Right lung (tissue), 5 donors: ENCODE measurements around the gene CHPT1. TPM values are rescaled to one million over a fixed set of nuclear protein-coding genes. Genes with fewer than 3 reads are reported as not detected.
"Not testable (repeated sequence)": the region's sequence is repeated elsewhere in the genome, so short reads cannot be mapped to it uniquely, and the experiment has no call there.

Experiments used
- DNase-seq, 2 donors: peaks; one replicate each; pipeline ENCODE4 v3.0.0-alpha.2; 2013
- polyA plus RNA-seq, 5 donors: library from polyadenylated mRNA; unstranded; fragments of 120-200 nt; gene quantifications; one replicate each; pipeline versions ENCODE4 v1.2.1 to v1.2.3, GENCODE V29; 2013; ENCODE audit warnings: inconsistent platforms in 1 of 5, low replicate concordance in 1 of 5; ENCODE audit not compliant: insufficient read length in 5 of 5, insufficient read depth in 1 of 5

Gene CHPT1
- polyA plus RNA-seq, 5 donors = 26.3 to 29.7 (median 28.6) TPM

- no peak for DNase-seq
Measured at GRCh38 chr12:101714877-101715444, 17.5 kb downstream of the CHPT1 start.

DNA sequence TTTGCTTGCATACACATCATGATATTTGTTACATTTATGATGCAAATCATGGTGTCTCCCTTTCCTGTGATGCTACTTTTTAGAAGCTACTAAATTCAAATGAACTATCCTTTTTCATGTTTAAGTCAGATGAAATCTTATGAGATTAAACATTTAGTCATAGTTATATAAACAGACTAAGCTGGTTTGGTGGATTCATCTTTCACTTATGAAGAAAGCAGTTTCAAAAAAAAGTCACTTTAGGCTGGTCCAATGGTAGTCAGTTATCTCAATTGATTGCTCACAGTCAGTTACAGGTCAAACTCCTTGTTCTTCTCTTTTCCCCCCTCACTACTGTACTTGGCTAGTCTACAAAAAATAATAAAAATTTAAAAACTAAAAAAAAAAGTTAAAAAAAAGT, 22.1 kb downstream of the CHPT1 start:
- no peak for DNase-seq

DNA sequence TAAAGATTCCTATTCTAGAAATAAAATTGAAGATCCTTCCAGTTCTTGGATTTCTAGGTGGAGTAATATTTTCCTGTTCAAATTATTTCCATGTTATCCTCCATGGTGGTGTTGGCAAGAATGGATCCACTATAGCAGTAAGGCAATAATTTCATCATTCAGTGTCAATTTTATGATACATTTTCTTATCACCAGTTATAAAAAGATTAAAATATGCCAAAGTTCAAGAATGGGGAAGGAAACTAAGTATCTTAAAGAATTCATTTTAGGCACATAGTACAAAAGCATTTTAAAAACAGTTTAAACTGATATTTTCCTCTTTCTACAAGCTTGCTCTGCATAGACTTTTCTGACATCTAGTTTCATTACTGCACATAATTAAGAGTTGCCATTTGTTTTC, 22.7 kb downstream of the CHPT1 start:
- no peak for DNase-seq

DNA sequence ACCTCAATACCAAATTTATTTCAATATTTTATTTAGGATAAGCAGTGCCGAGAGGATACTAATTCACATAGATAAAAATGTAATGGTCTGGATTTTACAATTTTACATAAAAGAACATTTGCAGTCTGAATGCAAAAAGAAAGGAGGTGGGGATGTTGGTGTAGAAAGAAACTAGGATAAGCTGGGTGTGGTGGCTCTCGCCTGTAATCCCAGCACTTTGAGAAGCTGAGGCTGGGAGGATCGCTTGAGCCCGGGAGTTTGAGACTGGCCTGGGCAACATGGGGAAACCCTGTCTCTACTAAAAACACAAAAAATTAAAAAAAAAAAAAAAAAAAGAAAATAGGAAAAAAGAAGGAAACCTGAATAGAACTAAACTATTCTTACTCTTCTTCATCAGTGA, 25.0 kb downstream of the CHPT1 start:
- DNase-seq = no peak

GRCh38 chr12:101727098-101727497, 29.7 kb downstream of the CHPT1 start:
- no peak for DNase-seq

DNA sequence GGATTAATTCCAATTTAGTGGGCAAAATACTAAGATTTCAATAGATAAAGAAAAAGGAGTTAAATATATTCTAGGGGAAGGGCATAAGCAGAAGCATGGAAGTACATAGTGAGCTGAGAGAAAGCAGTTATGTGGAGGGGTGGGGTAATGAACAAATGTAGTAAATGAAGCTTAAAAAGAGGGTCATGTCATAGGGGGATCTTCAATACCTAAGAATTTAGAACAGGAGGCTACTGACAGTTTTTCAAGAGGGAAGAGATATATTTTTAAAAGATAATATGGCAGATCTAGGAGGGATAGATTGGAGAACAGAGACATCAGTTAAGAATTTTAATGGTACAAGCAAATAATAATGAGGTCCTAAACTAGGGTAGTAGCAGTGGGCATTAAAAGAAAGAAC, 32.4 kb downstream of the CHPT1 start:
- DNase-seq = no peak

DNA sequence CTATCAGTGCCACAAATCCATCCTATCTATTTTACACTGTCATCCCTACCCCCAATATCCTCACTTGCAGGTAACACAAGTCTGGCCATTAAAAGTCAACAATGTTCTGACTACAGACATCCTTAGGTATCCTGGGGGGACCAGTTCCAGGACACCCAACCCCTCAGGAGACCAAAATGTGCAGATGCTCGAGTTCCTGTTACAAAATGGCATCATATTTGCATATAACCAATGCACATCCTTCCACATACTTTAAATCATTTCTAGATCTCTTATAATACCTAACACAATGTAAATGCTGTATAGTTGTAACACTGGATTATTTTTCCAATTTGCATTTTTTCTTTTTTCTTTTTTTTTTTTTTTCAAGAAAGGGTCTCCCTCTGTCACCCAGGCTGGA, 34.9 kb downstream of the CHPT1 start:
- no peak for DNase-seq

DNA sequence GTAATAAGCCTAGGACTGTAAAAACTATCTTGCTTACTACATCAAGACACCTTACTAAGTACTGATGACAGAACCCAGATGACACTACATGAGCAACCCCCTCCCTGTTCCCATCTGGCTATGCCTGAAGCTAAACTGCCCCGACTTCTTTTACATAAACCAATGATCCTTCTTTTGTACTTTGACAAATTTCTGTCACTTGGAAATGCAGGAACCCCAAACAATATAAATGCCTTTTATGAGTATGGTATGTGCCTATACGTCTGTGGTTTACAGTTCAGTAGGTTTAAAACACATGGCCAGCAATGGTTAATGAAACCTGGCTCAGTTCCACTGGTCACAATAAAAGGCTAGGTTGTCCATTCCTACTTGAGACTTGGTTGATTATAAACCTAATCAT, 35.7 kb downstream of the CHPT1 start:
- no peak for DNase-seq

- not testable (repeated sequence) for DNase-seq
Measured at GRCh38 chr12:101734482-101734881, 37.0 kb downstream of the CHPT1 start.

- no peak for DNase-seq
Measured at GRCh38 chr12:101737476-101737875, 40.0 kb downstream of the CHPT1 start.

DNA sequence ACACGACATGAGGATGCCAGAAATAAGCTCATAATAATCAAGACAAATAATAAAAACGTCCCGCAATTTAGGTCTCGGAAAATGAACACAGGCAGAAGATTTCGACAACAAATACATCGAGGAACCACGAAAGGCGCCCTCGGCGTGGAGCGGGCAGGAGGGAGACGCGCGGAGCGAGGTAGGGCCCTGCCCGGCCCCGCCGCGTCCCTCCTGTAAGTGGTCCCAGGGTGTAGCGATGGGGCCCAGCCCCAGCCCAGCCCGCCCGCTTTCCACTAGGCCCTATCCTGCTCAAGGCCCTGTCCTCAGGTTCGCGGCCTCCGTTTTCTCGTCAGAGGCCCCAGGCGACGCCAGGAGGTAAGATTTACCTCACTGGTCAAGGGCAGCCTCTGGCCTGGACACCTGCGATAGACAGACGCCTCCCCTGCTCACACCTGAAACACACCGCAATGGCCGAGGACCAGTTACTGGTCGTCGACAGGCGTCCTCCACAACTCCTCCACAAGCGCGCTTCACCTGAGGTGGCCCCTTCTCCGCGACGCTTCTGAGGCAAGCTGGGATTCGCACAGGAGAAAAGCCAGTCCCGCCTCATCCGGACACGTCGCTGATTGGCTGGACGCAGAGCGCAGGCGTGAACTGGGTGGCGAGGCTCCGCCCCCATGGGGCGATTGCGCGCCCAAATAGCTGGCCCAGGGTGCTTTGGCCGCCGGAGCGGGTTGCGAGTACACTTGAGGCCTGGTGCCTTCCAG, 41.7 kb downstream of the CHPT1 start, which contains the start of gene SYCP3:
Gene SYCP3 (minus strand): TSS at position 543 of the 746 bp plus-strand sequence. CDS start 1,527 bp downstream, outside the sequence.
- no peak for DNase-seq

DNA sequence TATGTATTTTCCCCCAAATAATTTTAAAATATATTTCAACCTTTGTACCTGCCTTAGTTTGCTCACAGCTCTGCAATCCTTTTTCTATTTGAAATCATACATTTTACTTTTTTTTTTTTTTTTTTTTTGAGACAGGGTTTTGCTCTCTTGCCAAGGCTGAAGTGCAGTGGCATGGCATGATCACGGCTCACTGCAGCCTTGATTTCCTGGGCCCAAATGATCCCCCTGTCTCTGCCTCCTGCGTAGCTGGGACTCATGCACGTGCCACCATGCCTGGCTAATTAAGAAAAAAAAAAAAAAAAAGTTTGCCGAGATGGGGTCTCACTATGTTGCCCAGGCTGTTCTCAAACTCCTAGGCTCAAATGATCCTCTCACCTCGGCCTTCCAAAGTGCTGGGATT, 43.1 kb downstream of the CHPT1 start:
- no peak for DNase-seq

DNA sequence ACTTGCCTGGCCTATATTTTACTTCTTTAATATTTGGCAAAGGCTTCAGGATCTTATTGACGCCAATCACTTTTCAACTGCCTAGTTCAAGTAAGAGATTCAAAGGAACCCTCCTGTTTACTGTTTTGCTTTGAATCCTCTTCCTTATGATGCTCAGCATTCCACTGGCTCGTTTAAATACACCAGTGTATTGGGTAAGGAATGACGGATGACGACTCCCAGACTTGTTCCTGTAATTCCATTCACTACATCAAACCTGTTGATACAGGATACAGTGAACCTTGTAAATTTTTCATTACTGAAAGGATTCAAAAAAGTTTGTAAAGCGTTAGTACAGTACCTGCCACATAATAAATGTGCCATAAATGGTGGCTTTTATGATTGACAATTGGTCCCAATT, 43.5 kb downstream of the CHPT1 start:
- DNase-seq = no peak

DNA sequence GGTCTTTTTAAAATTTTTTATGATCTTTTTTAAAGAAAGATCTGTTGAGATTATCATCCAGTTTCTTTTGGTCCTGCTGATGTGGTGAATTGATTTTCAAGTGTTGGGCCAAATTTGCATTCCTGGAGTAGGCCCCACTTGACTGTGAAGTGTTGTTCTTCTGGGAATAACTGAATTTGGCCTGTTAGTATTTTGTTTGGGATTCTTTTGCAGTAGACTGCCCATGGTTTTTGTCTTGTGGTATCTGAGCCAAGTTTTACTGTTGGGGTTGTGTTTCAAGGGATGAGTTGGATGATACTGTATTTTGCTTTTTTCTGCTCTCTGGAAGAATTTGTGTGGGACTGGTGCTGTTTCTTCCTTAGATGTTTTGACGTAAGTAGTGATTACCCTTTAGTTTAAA, 45.8 kb downstream of the CHPT1 start:
- no peak for DNase-seq

DNA sequence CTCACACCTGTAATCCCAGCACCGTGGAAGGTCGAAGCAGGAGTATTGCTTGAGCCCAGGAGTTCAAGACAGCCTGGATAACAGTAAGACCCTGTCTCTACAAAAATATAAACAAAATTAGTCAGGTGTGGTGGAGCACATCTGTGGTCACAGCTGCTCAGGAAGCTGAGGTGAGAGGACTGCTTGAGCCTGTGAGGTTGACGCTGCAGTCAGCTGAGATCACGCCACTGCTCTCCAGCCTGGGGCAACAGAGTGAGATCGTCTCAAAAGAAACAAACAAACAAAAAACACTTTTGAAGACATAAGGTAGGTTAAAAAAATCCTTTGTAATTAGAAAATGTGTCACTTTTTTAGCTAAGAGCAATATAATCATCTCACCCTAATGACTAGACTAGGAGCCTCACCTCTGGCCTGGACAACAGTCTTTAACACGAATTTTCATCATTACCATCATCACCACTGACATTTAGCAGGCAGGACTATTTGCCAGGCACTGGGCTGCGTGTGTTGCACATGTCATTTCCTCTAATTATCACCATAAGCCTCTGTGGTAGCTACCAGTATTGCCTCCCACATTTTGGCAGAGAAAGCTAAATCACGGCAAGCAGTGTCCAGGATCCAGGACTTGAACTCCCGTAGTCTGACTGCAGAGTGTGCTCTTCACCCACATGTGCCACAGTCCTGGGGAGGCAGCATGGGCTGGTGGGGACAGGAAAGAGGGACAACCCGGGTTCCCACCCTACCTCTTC, 46.5 kb downstream of the CHPT1 start:
- DNase-seq = no peak

GRCh38 chr12:101745481-101745880, 48.0 kb downstream of the CHPT1 start:
- no peak for DNase-seq

GRCh38 chr12:101746196-101746595, 48.8 kb downstream of the CHPT1 start:
- no peak for DNase-seq

- DNase-seq = no peak
Measured at GRCh38 chr12:101746661-101747060, 49.2 kb downstream of the CHPT1 start.

DNA sequence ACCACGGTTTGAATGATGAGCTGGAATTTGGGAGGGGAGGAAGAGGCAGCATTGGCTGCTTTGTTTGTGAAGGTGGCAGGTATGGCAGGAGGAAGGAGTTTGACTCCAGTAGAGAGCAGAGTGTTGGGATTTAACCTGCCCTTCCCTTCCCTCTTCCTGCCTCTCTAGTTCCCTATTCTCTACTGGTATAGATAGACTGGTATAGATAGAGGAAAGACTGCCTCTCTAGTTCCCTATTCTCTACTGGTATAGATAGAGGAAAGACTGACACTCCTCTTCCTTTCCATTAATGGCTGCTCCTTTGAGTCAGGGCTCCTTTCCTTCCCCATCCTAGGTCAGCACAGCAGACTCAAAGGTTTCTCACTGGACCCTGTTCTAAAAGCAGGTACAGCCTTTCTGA, 50.3 kb downstream of the CHPT1 start:
- no peak for DNase-seq

- DNase-seq = no peak
Measured at GRCh38 chr12:101748907-101749306, 51.5 kb downstream of the CHPT1 start.

GRCh38 chr12:101749657-101750056, 52.2 kb downstream of the CHPT1 start:
- no peak for DNase-seq

DNA sequence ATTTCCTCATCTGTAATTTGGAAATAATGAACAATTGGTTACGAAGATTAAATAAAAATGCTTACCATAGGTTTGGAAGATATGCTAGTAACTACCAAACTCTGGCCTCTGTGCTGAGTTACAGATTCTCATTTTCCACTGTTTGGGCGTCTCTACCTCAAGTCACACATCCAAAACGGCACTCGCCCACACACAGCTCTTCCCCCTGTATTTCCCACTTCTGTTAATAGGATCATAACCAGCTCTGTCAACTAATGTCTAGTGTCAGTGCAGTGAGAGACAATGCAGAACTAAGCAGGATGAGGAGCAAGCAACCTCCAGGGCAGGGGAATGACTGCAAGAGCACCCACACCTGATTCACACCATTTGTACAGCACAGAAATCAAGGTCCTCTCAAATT, 52.7 kb downstream of the CHPT1 start:
- DNase-seq = no peak
